GM13976 (cell line): ENCODE measurements around the gene TMEM266.

Experiments used
- DNase-seq: peaks from one replicate; pipeline ENCODE4 v3.0.0; 2012; ENCODE audit warnings: low spot score
- CTCF ChIP-seq: IDR thresholded peaks from 2 replicates; pipeline ENCODE4 v1.5.1; 2012; ENCODE audit warnings: borderline replicate concordance, mild to moderate bottlenecking; ENCODE audit not compliant: insufficient read depth; ENCODE audit errors: extremely low read depth, missing control alignments, control extremely low read depth
- in situ Hi-C: fragments of 300-500 bp; cut with MboI; formaldehyde crosslinking; loops from one replicate; pipeline ENCODE4 v1.12.0; 2022; ENCODE audit warnings: low sequenced_read_pairs, mixed read lengths, inconsistent platforms; ENCODE audit not compliant: unreplicated experiment

Gene TMEM266

GRCh38 chr15:76153241-76154197, 93.7 kb downstream of the TMEM266 start:
- no peak for TF ChIP-seq CTCF
- in situ Hi-C loops: no loop called here
- DNase-seq: no peak

DNA sequence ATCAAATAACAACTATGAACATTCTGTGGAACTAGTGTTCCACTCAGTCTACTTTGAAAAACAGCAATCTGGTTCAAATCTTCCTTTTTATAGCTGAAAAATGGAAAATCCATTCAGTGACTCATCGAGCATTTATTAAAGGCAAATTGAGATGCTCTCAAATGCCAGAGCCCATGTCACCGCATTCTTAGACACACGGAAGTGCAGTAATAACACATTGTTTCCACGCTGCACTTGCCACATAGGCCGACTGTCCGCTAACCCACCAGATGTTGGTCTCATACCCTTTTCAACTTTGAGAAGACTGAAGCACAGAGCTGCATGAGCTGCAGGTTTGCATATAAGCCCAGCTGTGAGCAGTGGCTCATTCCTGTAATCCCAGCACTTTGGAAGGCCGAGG, 95.9 kb downstream of the TMEM266 start:
- no peak for TF ChIP-seq CTCF
- in situ Hi-C loops: no loop called here

GRCh38 chr15:76158226-76158625, 98.4 kb downstream of the TMEM266 start:
- no peak for TF ChIP-seq CTCF
- DNase-seq: no peak
- in situ Hi-C loops: no loop called here

More for the DNA sequence above, 95.9 kb downstream of the TMEM266 start:
- DNase-seq: no peak

- in situ Hi-C loops: no loop called here
- no peak for DNase-seq
- TF ChIP-seq CTCF: no peak
These were observed 99.0 kb downstream of the TMEM266 start for GRCh38 chr15:76158815-76159214.

GRCh38 chr15:76159282-76159681, 99.5 kb downstream of the TMEM266 start:
- in situ Hi-C loops: no loop called here
- no peak for TF ChIP-seq CTCF
- no peak for DNase-seq

DNA sequence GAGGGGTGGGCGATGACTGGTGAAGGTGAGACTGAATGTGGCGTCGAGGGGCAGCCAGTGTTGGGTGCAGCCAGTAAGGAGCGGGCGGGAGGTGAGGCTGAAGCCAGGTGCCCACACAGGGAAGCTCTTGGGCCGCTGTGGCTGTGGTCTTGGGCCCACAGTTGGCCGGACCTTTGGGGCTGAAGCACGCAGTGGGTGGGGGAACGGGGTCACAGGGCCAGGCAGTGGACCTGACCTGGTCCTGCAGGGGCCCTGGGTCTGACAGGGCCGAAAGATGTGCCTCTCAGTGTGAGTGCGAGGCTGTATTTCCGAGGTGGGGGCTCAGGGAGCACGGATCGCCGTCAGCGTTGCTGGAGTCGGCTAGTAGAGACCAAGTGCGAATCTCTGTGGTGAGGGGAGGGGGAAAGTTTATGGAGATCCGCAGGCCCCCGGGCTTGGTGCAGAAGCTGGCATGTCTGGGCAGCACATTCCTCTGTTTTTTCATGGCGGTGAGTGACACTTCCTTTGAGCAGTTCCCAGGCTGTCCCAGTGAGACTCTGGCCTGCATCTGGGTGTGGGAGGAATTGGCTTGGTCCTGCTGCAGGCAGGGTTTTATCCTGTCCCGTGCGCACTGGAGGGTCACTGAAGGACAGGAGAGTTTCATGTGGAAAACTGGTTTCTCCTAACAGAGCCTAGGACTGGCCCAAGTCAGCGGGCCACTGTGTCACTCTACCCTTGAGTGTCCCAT, 100.8 kb downstream of the TMEM266 start:
- in situ Hi-C loops: no loop called here
- no peak for TF ChIP-seq CTCF
- DNase-seq: no peak
